Subcutaneous adipose tissue (tissue), 4 donors: ENCODE measurements around the gene CYP4X1. TPM values are rescaled to one million over a fixed set of nuclear protein-coding genes. Genes with fewer than 3 reads are reported as not detected.

Experiments used
- CTCF ChIP-seq: fragments of 450-650 bp; IDR thresholded peaks from one replicate; pipeline ENCODE4 v1.5.1; 2016; ENCODE audit warnings: low read depth, mild to moderate bottlenecking, control low read depth, antibody characterized with exemption, moderate library complexity
- total RNA-seq, 4 donors: library from RNA; depleted of rRNA; stranded (reverse); fragments of >200 nt; gene quantifications; one replicate each; pipeline ENCODE4 v1.1.0, GENCODE V29; 2016

CYP4X1 gene
- 10 to 100 TPM; 22.3 to 59.0 (median 42.1) TPM for total RNA-seq

DNA sequence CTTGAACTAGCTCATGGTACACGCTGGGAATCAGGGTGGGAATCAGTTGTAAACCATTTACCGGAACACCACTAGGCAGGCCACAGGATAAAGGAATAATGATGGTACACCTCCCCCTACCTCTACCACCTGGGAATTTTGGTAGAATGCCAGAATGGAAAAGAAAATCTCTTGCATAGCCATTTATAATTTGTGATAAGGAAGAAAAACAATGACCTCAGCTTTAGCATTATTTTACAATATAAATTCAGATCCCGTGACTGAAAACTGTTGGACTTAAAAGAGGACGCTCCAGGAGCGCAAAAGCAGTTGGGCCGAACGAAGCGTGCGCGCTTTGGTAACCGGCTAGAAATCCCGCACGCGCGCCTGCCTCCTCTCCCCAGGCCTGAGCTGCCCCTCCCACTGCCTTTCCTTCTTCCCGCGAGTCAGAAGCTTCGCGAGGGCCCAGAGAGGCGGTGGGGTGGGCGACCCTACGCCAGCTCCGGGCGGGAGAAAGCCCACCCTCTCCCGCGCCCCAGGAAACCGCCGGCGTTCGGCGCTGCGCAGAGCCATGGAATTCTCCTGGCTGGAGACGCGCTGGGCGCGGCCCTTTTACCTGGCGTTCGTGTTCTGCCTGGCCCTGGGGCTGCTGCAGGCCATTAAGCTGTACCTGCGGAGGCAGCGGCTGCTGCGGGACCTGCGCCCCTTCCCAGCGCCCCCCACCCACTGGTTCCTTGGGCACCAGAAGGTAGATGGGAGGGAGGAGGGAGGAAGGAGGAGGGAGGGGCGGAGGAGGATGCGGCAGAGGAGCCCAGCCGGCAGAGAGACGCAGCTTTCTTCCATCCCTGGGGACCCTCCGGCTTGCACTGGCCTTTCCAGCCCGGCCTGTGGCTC lies at the start of gene CYP4X1:
TSS of gene CYP4X1 (plus strand) at position 402 of the 873 bp plus-strand sequence. CDS start at position 551, 149 bp downstream.
- no peak for TF ChIP-seq CTCF

- TF ChIP-seq CTCF: no peak
Measured at GRCh38 chr1:46983166-46983829, 40.2 kb upstream of the CYP4X1 start.

- no peak for TF ChIP-seq CTCF
Measured at GRCh38 chr1:46983830-46984586, 39.5 kb upstream of the CYP4X1 start.

- no peak for TF ChIP-seq CTCF
Measured at GRCh38 chr1:46991083-46991923, 32.2 kb upstream of the CYP4X1 start.

- TF ChIP-seq CTCF: no peak
Measured at GRCh38 chr1:46996659-46997281, 26.7 kb upstream of the CYP4X1 start.

- no peak for TF ChIP-seq CTCF
Measured at GRCh38 chr1:47002211-47002610, 21.3 kb upstream of the CYP4X1 start.
